HepG2 (cell line): ENCODE results near the gene FAM50A.

Experiments used
- AFF4 ChIP-seq: sonication (generic); formaldehyde crosslinking; IDR thresholded peaks from 2 replicates; pipeline ENCODE4 v1.4.0; 2020; ENCODE audit warnings: missing genetic modification reagents
- HNRNPH1 ChIP-seq: fragments of 200-400 bp; formaldehyde crosslinking; optimal IDR thresholded peaks from 2 replicates; pipeline ENCODE3; 2017; ENCODE audit warnings: mild to moderate bottlenecking, low read depth, low read length
- JUN ChIP-seq: sonication (generic); formaldehyde crosslinking; IDR thresholded peaks from 2 replicates; pipeline ENCODE4 v1.4.0; 2020; ENCODE audit warnings: mild to moderate bottlenecking, missing genetic modification reagents
- KLF16 ChIP-seq, 2 experiments: sonication (generic) in 1 of 2; formaldehyde crosslinking in 1 of 2; IDR thresholded peaks; 2 replicates each; pipeline versions ENCODE4 v1.6.1 to v1.8.0; 2016 to 2023; ENCODE audit warnings: missing genetic modification reagents in 2 of 2, missing compliant biosample characterization in 1 of 2
- YY1 ChIP-seq: IDR thresholded peaks from 2 replicates; pipeline ENCODE4 v1.6.1; 2011; ENCODE audit warnings: low read length, low read depth, moderate library complexity, mild to moderate bottlenecking; ENCODE audit not compliant: insufficient read depth, insufficient replicate concordance
- ZBTB20 ChIP-seq: sonication (generic); formaldehyde crosslinking; IDR thresholded peaks from 2 replicates; pipeline ENCODE4 v1.8.1; 2023; ENCODE audit warnings: missing genetic modification reagents, low read depth, mild to moderate bottlenecking, borderline replicate concordance
- ZC3H4 ChIP-seq: sonication (generic); formaldehyde crosslinking; IDR thresholded peaks from 2 replicates; pipeline ENCODE4 v1.4.0; 2020; ENCODE audit warnings: missing genetic modification reagents, borderline replicate concordance
- ZSCAN20 ChIP-seq: sonication (generic); formaldehyde crosslinking; IDR thresholded peaks from 2 replicates; pipeline ENCODE4 v1.4.0; 2020; ENCODE audit warnings: missing genetic modification reagents, mild to moderate bottlenecking, borderline replicate concordance
- TF ChIP-seq, protein P1 (sequence below): sonication (generic); formaldehyde crosslinking; IDR thresholded peaks from 2 replicates; pipeline ENCODE4 v1.5.0; 2020; ENCODE audit warnings: mild to moderate bottlenecking, missing genetic modification reagents, moderate library complexity

DNA sequence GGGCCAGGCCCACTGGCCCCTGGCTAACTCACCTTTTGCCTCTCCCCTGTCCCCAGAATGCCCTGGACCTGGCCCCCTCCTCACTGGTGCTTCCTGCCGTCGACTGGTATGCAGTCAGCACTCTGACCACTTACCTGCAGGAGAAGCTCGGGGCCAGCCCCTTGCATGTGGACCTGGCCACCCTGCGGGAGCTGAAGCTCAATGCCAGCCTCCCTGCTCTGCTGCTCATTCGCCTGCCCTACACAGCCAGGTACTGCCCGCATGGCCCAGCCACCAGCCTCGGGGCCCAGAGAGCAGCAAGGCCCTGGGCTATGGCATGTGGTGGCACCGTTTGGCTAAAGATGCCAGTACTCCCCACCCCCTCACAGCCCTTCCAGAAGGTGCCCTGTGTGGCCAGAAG, 11.7 kb upstream of the FAM50A start:
- TF ChIP-seq JUN (CRISPR knock-in tag): no peak
- no peak for TF ChIP-seq ZC3H4 (CRISPR knock-in tag)
- no peak for TF ChIP-seq ZBTB20 (CRISPR knock-in tag)
- no peak for TF ChIP-seq HNRNPH1
- no peak for TF ChIP-seq AFF4 (CRISPR knock-in tag)
- TF ChIP-seq, protein P1, sequence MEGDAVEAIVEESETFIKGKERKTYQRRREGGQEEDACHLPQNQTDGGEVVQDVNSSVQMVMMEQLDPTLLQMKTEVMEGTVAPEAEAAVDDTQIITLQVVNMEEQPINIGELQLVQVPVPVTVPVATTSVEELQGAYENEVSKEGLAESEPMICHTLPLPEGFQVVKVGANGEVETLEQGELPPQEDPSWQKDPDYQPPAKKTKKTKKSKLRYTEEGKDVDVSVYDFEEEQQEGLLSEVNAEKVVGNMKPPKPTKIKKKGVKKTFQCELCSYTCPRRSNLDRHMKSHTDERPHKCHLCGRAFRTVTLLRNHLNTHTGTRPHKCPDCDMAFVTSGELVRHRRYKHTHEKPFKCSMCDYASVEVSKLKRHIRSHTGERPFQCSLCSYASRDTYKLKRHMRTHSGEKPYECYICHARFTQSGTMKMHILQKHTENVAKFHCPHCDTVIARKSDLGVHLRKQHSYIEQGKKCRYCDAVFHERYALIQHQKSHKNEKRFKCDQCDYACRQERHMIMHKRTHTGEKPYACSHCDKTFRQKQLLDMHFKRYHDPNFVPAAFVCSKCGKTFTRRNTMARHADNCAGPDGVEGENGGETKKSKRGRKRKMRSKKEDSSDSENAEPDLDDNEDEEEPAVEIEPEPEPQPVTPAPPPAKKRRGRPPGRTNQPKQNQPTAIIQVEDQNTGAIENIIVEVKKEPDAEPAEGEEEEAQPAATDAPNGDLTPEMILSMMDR (CRISPR knock-in tag): no peak
- no peak for TF ChIP-seq ZSCAN20 (CRISPR knock-in tag)
- no peak for TF ChIP-seq YY1
- no peak for TF ChIP-seq KLF16 (CRISPR knock-in tag; IDR thresholded peaks at IDR 0.05)
